ENCODE data around the gene CARMIL1. TPM values are rescaled to one million over a fixed set of nuclear protein-coding genes. Genes with fewer than 3 reads are reported as not detected.

Gene CARMIL1
- total RNA-seq, 1 donor from 2014 or later = 8.4 TPM

DNA sequence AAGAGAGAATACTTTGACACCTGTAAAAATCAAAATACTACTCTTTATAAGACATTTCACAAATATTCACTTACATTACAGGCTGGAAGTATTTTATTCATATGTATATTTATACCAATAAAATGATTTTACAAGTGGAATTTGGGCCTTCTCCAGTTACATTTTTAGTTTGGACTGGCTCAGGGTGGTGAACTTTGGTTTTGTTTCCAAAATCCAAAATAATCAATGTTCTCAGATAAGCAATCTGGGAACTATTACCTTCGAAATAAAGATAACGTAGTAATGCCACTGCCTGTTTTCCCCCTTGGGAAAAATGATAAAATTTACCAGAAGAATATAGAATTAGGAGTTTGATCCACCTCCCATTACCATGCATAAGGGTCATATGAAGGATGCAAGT, 341.2 kb downstream of the CARMIL1 start:
- TF ChIP-seq, protein P1, sequence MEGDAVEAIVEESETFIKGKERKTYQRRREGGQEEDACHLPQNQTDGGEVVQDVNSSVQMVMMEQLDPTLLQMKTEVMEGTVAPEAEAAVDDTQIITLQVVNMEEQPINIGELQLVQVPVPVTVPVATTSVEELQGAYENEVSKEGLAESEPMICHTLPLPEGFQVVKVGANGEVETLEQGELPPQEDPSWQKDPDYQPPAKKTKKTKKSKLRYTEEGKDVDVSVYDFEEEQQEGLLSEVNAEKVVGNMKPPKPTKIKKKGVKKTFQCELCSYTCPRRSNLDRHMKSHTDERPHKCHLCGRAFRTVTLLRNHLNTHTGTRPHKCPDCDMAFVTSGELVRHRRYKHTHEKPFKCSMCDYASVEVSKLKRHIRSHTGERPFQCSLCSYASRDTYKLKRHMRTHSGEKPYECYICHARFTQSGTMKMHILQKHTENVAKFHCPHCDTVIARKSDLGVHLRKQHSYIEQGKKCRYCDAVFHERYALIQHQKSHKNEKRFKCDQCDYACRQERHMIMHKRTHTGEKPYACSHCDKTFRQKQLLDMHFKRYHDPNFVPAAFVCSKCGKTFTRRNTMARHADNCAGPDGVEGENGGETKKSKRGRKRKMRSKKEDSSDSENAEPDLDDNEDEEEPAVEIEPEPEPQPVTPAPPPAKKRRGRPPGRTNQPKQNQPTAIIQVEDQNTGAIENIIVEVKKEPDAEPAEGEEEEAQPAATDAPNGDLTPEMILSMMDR (IDR thresholded peaks at IDR 0.05; ENCODE audit: borderline replicate concordance) = no peak
- no peaks in the 10 kb centered on the region for H3K27me3 ChIP-seq (ENCODE audit: low read depth)
- H3K36me3 ChIP-seq = peaks cover 14% of the 10 kb centered on the region
- H3K4me1 ChIP-seq = no peaks in the 10 kb centered on the region
- H3K4me3 ChIP-seq = no peak overlapping the region
- intact Hi-C loops (cut with micrococcal nuclease) = no loop called here
- H3K27ac ChIP-seq (replicated peaks) = no peak overlapping the region
- H3K9me3 ChIP-seq (replicated peaks) = no peaks in the 10 kb centered on the region
- no peak for DNase-seq

DNA sequence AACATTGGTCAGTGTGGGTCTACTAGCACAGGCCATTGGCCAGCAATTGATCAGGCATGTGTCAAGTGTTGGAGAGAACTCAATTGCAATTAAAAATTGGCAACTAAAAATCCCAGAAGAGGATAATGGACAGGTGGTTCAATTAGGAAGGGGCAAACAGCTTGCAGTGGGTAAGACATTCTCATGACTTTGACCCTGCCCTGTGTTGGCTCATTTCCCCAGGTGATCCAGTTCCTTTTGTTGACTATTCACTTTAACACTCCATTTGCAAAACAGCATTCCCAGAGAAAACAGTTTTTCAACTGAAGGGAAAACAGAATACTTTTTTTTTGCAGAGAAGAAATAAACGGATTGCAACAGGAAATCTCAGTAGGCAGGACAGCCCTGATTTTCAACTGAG, 343.9 kb downstream of the CARMIL1 start:
- intact Hi-C loops (cut with micrococcal nuclease) = no loop called here
- Histone ChIP-seq H3K36me3 (peaks cover 14% of the 10 kb centered on the region), H3K4me3 (no peak overlapping the region), H3K4me1 (no peaks in the 10 kb centered on the region), H3K27ac (replicated peaks) (no peak overlapping the region), H3K9me3 (replicated peaks) (no peaks in the 10 kb centered on the region), H3K27me3 (ENCODE audit: low read depth) (peaks cover 14% of the 10 kb centered on the region)
- DNase-seq = no peak
- TF ChIP-seq, protein P1 (IDR thresholded peaks at IDR 0.05; ENCODE audit: borderline replicate concordance) = no peak

DNA sequence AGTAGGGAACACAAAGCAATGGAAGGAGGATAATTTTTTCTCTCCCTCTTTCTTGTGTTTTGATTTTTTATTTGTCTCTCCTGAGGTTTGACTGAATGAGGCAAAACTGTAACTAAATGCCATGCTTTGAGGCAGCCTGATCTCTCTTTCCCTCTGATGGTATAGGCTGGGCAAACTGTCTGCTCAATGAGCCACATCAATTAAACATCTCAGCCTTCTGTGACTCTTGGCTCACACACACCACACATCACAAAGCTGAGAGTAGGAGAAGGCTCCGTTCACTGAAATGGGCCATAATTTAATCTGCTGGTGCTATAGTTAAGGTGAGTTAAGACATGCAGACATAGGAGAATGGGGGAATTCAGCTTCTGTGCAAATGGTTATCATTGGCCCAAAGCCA, 344.7 kb downstream of the CARMIL1 start:
- H3K27me3 ChIP-seq (ENCODE audit: low read depth) = peaks cover 22% of the 10 kb centered on the region
- no peak overlapping the region for H3K4me3 ChIP-seq
- no peak overlapping the region for H3K27ac ChIP-seq (replicated peaks)
- H3K36me3 ChIP-seq = peaks cover 14% of the 10 kb centered on the region
- H3K4me1 ChIP-seq = no peaks in the 10 kb centered on the region
- no peak for DNase-seq
- TF ChIP-seq, protein P1 (IDR thresholded peaks at IDR 0.05; ENCODE audit: borderline replicate concordance) = no peak
- no peaks in the 10 kb centered on the region for H3K9me3 ChIP-seq (replicated peaks)
- intact Hi-C loops (cut with micrococcal nuclease) = no loop called here

DNA sequence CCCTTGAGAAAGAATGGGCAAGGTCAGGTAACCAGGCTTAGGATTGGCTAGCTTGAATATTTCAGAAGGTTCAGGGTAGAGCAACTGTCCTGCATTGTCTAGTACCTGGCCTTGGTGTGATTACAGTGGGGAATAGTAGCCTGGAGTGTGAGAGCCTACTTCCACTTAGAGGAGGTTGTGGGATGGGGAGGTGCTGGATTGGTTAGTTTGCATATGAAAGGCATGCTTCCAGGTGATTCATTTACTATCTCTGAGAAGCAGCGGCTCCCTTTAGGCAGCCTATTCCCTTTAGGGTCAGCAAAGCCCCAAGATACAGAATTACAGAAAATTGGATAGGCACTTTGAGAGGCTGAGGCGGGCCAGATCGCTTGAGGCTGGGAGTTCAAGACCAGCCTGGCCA, 347.8 kb downstream of the CARMIL1 start:
- Histone ChIP-seq H3K9me3 (replicated peaks) (no peaks in the 10 kb centered on the region), H3K4me3 (no peak overlapping the region)
- intact Hi-C loops (cut with micrococcal nuclease) = no loop called here

GRCh38 chr6:25628471-25629197, 349.5 kb downstream of the CARMIL1 start:
- no peaks in the 10 kb centered on the region for H3K9me3 ChIP-seq (replicated peaks)
- intact Hi-C loops (cut with micrococcal nuclease) = no loop called here
- no peak for DNase-seq

More for the DNA sequence above, 347.8 kb downstream of the CARMIL1 start:
- TF ChIP-seq, protein P1 (IDR thresholded peaks at IDR 0.05; ENCODE audit: borderline replicate concordance) = no peak
- DNase-seq = no peak
- Histone ChIP-seq H3K27me3 (ENCODE audit: low read depth) (peaks cover 35% of the 10 kb centered on the region), H3K4me1 (no peaks in the 10 kb centered on the region), H3K36me3 (no peaks in the 10 kb centered on the region), H3K27ac (replicated peaks) (no peak overlapping the region)

More at GRCh38 chr6:25628471-25629197, 349.5 kb downstream of the CARMIL1 start:
- Histone ChIP-seq H3K36me3 (no peaks in the 10 kb centered on the region), H3K4me1 (no peaks in the 10 kb centered on the region), H3K4me3 (no peak overlapping the region), H3K27me3 (ENCODE audit: low read depth) (peaks cover 51% of the 10 kb centered on the region), H3K27ac (replicated peaks) (no peak overlapping the region)
- TF ChIP-seq, protein P1 (IDR thresholded peaks at IDR 0.05; ENCODE audit: borderline replicate concordance) = no peak

All from left ventricle myocardium inferior (tissue), 1 donor.